Anterior cingulate cortex (tissue), 58 donors: ENCODE data around the gene NRGN.
"Not testable (repeated sequence)": the region's sequence is repeated elsewhere in the genome, so short reads cannot be mapped to it uniquely, and the experiment has no call there.

Experiments
- DNase-seq, 58 donors: peaks; one replicate each; lab custom pipeline; 2025; lab: John Stamatoyannopoulos, UW

NRGN gene

GRCh38 chr11:124756033-124756752, 16.5 kb downstream of the NRGN start:
- DNase-seq, result no peak

GRCh38 chr11:124756753-124757227, 17.0 kb downstream of the NRGN start:
- DNase-seq, result no peak

- DNase-seq, result no peak
Observed at GRCh38 chr11:124757320-124757719, 17.6 kb downstream of the NRGN start.

GRCh38 chr11:124758355-124759265, 18.9 kb downstream of the NRGN start:
- DNase-seq, result peak in 43 of 58 donors; percentile 23 to 73 (median 49)

GRCh38 chr11:124759266-124760204, 19.8 kb downstream of the NRGN start:
- DNase-seq, result no peak

GRCh38 chr11:124760205-124760652, 20.5 kb downstream of the NRGN start:
- no peak for DNase-seq

- DNase-seq, result no peak
Observed at GRCh38 chr11:124760806-124761205, 21.1 kb downstream of the NRGN start.

GRCh38 chr11:124761301-124762104, 21.8 kb downstream of the NRGN start:
- DNase-seq, result no peak

- DNase-seq, result no peak
Observed at GRCh38 chr11:124762105-124762623, 22.4 kb downstream of the NRGN start, which contains the start of gene ESAM. Gene ESAM (minus strand): TSS chr11:124762290. CDS start chr11:124762154, 136 bp downstream.

- no peak for DNase-seq
Observed at GRCh38 chr11:124762624-124763155, 22.9 kb downstream of the NRGN start.

GRCh38 chr11:124763156-124763947, 23.6 kb downstream of the NRGN start:
- peak in 42 of 58 donors; percentile 12 to 82 (median 48) for DNase-seq

- no peak for DNase-seq
Observed at GRCh38 chr11:124766156-124766555, 26.4 kb downstream of the NRGN start.

- DNase-seq, result no peak
Observed at GRCh38 chr11:124768914-124769313, 29.2 kb downstream of the NRGN start.

GRCh38 chr11:124769806-124770774, 30.3 kb downstream of the NRGN start:
- DNase-seq, result no peak

GRCh38 chr11:124770959-124771358, 31.2 kb downstream of the NRGN start:
- not testable (repeated sequence) for DNase-seq

- no peak for DNase-seq
Observed at GRCh38 chr11:124776865-124777645, 37.3 kb downstream of the NRGN start.
